ENCODE data around the gene KLK14.

DNA sequence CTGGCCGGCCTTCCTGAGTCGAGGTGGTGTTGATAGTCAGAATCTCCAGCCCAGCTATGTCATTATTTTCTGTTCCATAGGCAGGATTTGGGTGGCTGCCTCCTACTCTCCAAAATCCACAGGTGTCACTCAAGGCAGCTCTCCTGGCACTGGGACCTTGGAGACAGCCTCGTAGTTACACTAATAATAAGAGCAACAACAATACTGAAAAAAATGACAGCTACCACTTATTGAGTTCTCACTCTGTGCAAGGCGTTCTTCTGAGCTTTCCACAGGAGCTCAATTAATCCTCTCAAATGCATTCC, 35.7 kb downstream of the KLK14 start:
- TF ChIP-seq, protein P1, sequence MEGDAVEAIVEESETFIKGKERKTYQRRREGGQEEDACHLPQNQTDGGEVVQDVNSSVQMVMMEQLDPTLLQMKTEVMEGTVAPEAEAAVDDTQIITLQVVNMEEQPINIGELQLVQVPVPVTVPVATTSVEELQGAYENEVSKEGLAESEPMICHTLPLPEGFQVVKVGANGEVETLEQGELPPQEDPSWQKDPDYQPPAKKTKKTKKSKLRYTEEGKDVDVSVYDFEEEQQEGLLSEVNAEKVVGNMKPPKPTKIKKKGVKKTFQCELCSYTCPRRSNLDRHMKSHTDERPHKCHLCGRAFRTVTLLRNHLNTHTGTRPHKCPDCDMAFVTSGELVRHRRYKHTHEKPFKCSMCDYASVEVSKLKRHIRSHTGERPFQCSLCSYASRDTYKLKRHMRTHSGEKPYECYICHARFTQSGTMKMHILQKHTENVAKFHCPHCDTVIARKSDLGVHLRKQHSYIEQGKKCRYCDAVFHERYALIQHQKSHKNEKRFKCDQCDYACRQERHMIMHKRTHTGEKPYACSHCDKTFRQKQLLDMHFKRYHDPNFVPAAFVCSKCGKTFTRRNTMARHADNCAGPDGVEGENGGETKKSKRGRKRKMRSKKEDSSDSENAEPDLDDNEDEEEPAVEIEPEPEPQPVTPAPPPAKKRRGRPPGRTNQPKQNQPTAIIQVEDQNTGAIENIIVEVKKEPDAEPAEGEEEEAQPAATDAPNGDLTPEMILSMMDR (IDR thresholded peaks at IDR 0.05; ENCODE audit: insufficient read depth, low read length, poor library complexity, severe bottlenecking), result no peak
- no peak for TF ChIP-seq EZH2phosphoT487 (conservative IDR thresholded peaks at IDR 0.05; ENCODE audit: low read length)
